ENCODE data around the gene SLC30A2.

DNA sequence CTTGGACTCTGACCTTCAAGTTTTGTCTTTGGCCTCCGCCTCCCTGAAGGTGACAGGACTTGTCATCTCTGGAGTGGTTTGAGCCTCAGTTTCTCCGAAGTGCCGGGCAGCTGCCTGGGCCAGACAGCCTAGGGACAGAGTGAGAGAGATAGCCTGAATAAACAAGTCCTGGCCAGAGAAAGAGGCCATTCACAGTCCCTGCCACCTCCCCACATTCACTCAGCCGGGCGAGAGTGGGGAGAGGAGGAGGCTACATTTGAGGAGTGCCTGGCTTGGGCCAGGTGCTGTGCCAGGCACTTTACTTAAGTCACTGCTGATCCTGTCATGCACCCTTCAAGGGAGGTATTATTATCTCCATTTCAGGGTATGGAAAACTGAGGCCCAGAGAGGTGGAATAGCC, 20.9 kb downstream of the SLC30A2 start:
- TF ChIP-seq, protein P1, sequence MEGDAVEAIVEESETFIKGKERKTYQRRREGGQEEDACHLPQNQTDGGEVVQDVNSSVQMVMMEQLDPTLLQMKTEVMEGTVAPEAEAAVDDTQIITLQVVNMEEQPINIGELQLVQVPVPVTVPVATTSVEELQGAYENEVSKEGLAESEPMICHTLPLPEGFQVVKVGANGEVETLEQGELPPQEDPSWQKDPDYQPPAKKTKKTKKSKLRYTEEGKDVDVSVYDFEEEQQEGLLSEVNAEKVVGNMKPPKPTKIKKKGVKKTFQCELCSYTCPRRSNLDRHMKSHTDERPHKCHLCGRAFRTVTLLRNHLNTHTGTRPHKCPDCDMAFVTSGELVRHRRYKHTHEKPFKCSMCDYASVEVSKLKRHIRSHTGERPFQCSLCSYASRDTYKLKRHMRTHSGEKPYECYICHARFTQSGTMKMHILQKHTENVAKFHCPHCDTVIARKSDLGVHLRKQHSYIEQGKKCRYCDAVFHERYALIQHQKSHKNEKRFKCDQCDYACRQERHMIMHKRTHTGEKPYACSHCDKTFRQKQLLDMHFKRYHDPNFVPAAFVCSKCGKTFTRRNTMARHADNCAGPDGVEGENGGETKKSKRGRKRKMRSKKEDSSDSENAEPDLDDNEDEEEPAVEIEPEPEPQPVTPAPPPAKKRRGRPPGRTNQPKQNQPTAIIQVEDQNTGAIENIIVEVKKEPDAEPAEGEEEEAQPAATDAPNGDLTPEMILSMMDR (IDR thresholded peaks at IDR 0.05): no peak
- TF ChIP-seq POLR2A (IDR thresholded peaks at IDR 0.05): no peak
